SK-N-SH (cell line): ENCODE results near the gene RNF112. TPM values are rescaled to one million over a fixed set of nuclear protein-coding genes. Genes with fewer than 3 reads are reported as not detected.

Source experiments
- CTCF ChIA-PET: fragments of 300-600, 350-600 bp; formaldehyde crosslinking; extraction: SDS; loops from one replicate; lab custom pipeline; 2021; lab: Yijun Ruan, JAX
- POLR2A ChIA-PET: fragments of 350-600 bp; sonication (Branson Sonifier 250); formaldehyde crosslinking; extraction: SDS; loops from one replicate; lab custom pipeline; 2020; ENCODE audit warnings: antibody characterized with exemption, inconsistent platforms; lab: Yijun Ruan, JAX
- DNase-seq: peaks from one replicate; pipeline ENCODE4 v3.0.0; 2012
- H2AFZ ChIP-seq: fragments of 200-600 bp; sonication (generic); 2 replicates; pipeline ENCODE4 v1.8.1; 2016; ENCODE audit warnings: antibody characterized with exemption, mild to moderate bottlenecking, low read depth
- H3F3A ChIP-seq: fragments of 200-600 bp; sonication (generic); replicated peaks from 2 replicates; pipeline ENCODE3; 2016; ENCODE audit warnings: antibody characterized with exemption, mild to moderate bottlenecking; ENCODE audit not compliant: insufficient read depth
- H3K27ac ChIP-seq, 2 experiments: fragments of 200-500 bp in 1 of 2; fragments of 200-600 bp in 1 of 2; sonication (Bioruptor generic) in 1 of 2; sonication (generic), shearing (Covaris generic) in 1 of 2; 2 replicates each; pipeline versions ENCODE4 v1.5.1 to v1.6.1; 2014 to 2016; ENCODE audit warnings: low read depth in 2 of 2, inconsistent platforms in 1 of 2, low read length in 1 of 2, mild to moderate bottlenecking in 1 of 2, mixed read lengths in 1 of 2
- H3K27me3 ChIP-seq: fragments of 200-600 bp; sonication (generic), shearing (Covaris generic); 2 replicates; pipeline ENCODE4 v1.6.1; 2016; ENCODE audit warnings: mixed run types; ENCODE audit not compliant: insufficient read depth
- H3K36me3 ChIP-seq, 2 experiments: fragments of 200-500 bp in 1 of 2; fragments of 200-600 bp in 1 of 2; sonication (Bioruptor generic) in 1 of 2; sonication (generic) in 1 of 2; replicated peaks in 1 of 2; 2 replicates each; pipeline versions ENCODE3 to v1.5.1; 2014 to 2016; ENCODE audit warnings: low read length in 1 of 2, mild to moderate bottlenecking in 1 of 2; ENCODE audit not compliant: insufficient read depth in 2 of 2, control insufficient read depth in 1 of 2
- H3K4me1 ChIP-seq, 2 experiments: fragments of 200-500 bp in 1 of 2; fragments of 200-600 bp in 1 of 2; sonication (Bioruptor generic) in 1 of 2; sonication (generic), shearing (Covaris generic) in 1 of 2; 2 replicates each; pipeline versions ENCODE4 v1.5.1 to v1.6.1; 2014 to 2016; ENCODE audit warnings: low read depth in 1 of 2, low read length in 1 of 2, mixed run types in 1 of 2; ENCODE audit not compliant: insufficient read depth in 2 of 2, control insufficient read depth in 1 of 2
- H3K4me2 ChIP-seq: fragments of 200-600 bp; sonication (generic), shearing (Covaris generic); 2 replicates; pipeline ENCODE4 v1.6.1; 2017; ENCODE audit warnings: mixed run types
- H3K4me3 ChIP-seq, 2 experiments: fragments of 200-500 bp in 1 of 2; fragments of 200-600 bp in 1 of 2; sonication (Bioruptor generic) in 1 of 2; sonication (generic), shearing (Covaris generic) in 1 of 2; 2 replicates each; pipeline versions ENCODE4 v1.5.1 to v1.8.1; 2014 to 2016; ENCODE audit warnings: low read depth in 2 of 2, inconsistent platforms in 1 of 2, low read length in 1 of 2, mild to moderate bottlenecking in 1 of 2, mixed read lengths in 1 of 2, moderate library complexity in 1 of 2
- H3K79me2 ChIP-seq: fragments of 200-600 bp; sonication (generic); 2 replicates; pipeline ENCODE4 v1.8.1; 2017; ENCODE audit warnings: mild to moderate bottlenecking; ENCODE audit not compliant: insufficient read depth
- H3K9ac ChIP-seq: fragments of 200-600 bp; sonication (generic); 2 replicates; pipeline ENCODE4 v1.6.1; 2017; ENCODE audit warnings: mixed run types
- H3K9me2 ChIP-seq: fragments of 200-600 bp; sonication (generic); 2 replicates; pipeline ENCODE4 v1.6.1; 2017; ENCODE audit warnings: mixed run types
- H3K9me3 ChIP-seq: fragments of 200-600 bp; sonication (generic); 2 replicates; pipeline ENCODE4 v1.6.1; 2017; ENCODE audit warnings: mixed run types, mild to moderate bottlenecking, moderate library complexity
- H4K20me1 ChIP-seq: fragments of 200-600 bp; sonication (generic); 2 replicates; pipeline ENCODE4 v1.6.1; 2017; ENCODE audit warnings: mild to moderate bottlenecking, mixed run types; ENCODE audit not compliant: insufficient read depth
- CHD2 ChIP-seq: fragments of 150-350 bp; IDR thresholded peaks from 2 replicates; pipeline ENCODE4 v1.6.1; 2018; ENCODE audit warnings: low read length; ENCODE audit not compliant: partially characterized antibody
- ELF1 ChIP-seq: IDR thresholded peaks from 2 replicates; pipeline ENCODE4 v1.4.0; 2012
- EP300 ChIP-seq, 2 experiments: IDR thresholded peaks; 2 replicates each; pipeline versions ENCODE4 v1.4.0 to v1.6.1; 2012; ENCODE audit warnings: borderline replicate concordance in 1 of 2, low read depth in 1 of 2, low read length in 1 of 2
- FOXJ3 ChIP-seq: sonication (generic); formaldehyde crosslinking; IDR thresholded peaks from 2 replicates; pipeline ENCODE4 v1.5.1; 2020; ENCODE audit warnings: mild to moderate bottlenecking, missing genetic modification reagents
- FOXM1 ChIP-seq: IDR thresholded peaks from 2 replicates; pipeline ENCODE4 v1.4.0; 2012; ENCODE audit warnings: low read depth, mild to moderate bottlenecking
- GATA2 ChIP-seq: sonication (generic); formaldehyde crosslinking; IDR thresholded peaks from 2 replicates; pipeline ENCODE4 v1.5.0; 2020; ENCODE audit warnings: mild to moderate bottlenecking, missing genetic modification reagents
- IRF3 ChIP-seq: fragments of 150-350 bp; IDR thresholded peaks from 2 replicates; pipeline ENCODE4 v1.6.1; 2016; ENCODE audit warnings: mild to moderate bottlenecking, low read depth, low read length
- MAX ChIP-seq: IDR thresholded peaks from 2 replicates; pipeline ENCODE4 v1.4.0; 2012; ENCODE audit warnings: low read depth
- MEF2A ChIP-seq: IDR thresholded peaks from 2 replicates; pipeline ENCODE4 v1.4.0; 2012; ENCODE audit warnings: low read depth, borderline replicate concordance
- POLR2AphosphoS5 ChIP-seq: IDR thresholded peaks from 2 replicates; pipeline ENCODE4 v1.6.1; 2012; ENCODE audit warnings: low read depth, low read length
- RAD21 ChIP-seq: IDR thresholded peaks from 2 replicates; pipeline ENCODE4 v1.6.1; 2012; ENCODE audit warnings: mild to moderate bottlenecking, low read length
- RFX5 ChIP-seq: IDR thresholded peaks from 2 replicates; pipeline ENCODE4 v1.6.1; 2012; ENCODE audit warnings: mild to moderate bottlenecking, improper control_type of control experiment, low read length
- RXRA ChIP-seq: IDR thresholded peaks from 2 replicates; pipeline ENCODE4 v1.4.0; 2012; ENCODE audit warnings: low read depth, mild to moderate bottlenecking, borderline replicate concordance
- SIN3A ChIP-seq: IDR thresholded peaks from 2 replicates; pipeline ENCODE4 v1.6.1; 2012; ENCODE audit warnings: low read depth, mild to moderate bottlenecking, low read length, moderate library complexity, borderline replicate concordance
- TAF1 ChIP-seq: IDR thresholded peaks from 2 replicates; pipeline ENCODE4 v1.6.1; 2012; ENCODE audit warnings: low read depth, mild to moderate bottlenecking, low read length, moderate library complexity, borderline replicate concordance
- TCF12 ChIP-seq: IDR thresholded peaks from 2 replicates; pipeline ENCODE4 v1.4.0; 2012
- USF1 ChIP-seq: IDR thresholded peaks from 2 replicates; pipeline ENCODE4 v1.4.0; 2012; ENCODE audit warnings: low read depth, borderline replicate concordance
- ZBTB33 ChIP-seq: IDR thresholded peaks from 2 replicates; pipeline ENCODE4 v1.4.0; 2012; ENCODE audit warnings: low read depth, borderline replicate concordance
- WGBS: methylation state at CpG from one replicate; pipeline ENCODE4 v1.1.6; 2017; ENCODE audit warnings: low lambda C conversion rate; 5-methylcytosine and 5-hydroxymethylcytosine counted together
- polyA plus RNA-seq, 3 experiments: library from polyadenylated mRNA; depleted of rRNA; stranded (reverse); fragments of >200 nt; gene quantifications; 2 replicates each; pipeline ENCODE4 v1.2.3, GENCODE V29; 2012

RNF112 gene
- polyA plus RNA-seq, 1 of the 3 experiments (the other 2 are of a cell fraction), result 22.6 TPM

GRCh38 chr17:19404264-19404663, 6.8 kb upstream of the RNF112 start:
- H3K27ac ChIP-seq, result no peak overlapping the region
- peaks cover 2 to 26% of the 10 kb centered on the region in 2 experiments for H3K4me1 ChIP-seq
- H3K4me3 ChIP-seq, result no peak overlapping the region
- ChIA-PET CTCF (interaction anchor here (1.2 kb wide), 1 partner anchor 43 kb away, joined by 7 read pairs; no protein-coding TSS in a partner anchor), POLR2A (no interaction called here)
- no peak overlapping the region for H3K9ac ChIP-seq
- no peak for DNase-seq
- no peak overlapping the region for H2AFZ ChIP-seq
- no peaks in the 10 kb centered on the region for H3K79me2 ChIP-seq
- no peaks in the 10 kb centered on the region for H3F3A ChIP-seq
- H3K9me3 ChIP-seq, result no peaks in the 10 kb centered on the region
- H3K36me3 ChIP-seq, result no peaks in the 10 kb centered on the region
- no peak for TF ChIP-seq ELF1
- TF ChIP-seq CHD2, result no peak
- no peak for TF ChIP-seq GATA2 (CRISPR knock-in tag)
- TF ChIP-seq IRF3, result no peak
- no peak for TF ChIP-seq POLR2AphosphoS5
- no peak for TF ChIP-seq RXRA
- TF ChIP-seq ZBTB33, result no peak
- TF ChIP-seq RAD21, result no peak
- TF ChIP-seq FOXM1, result no peak
- TF ChIP-seq SIN3A, result no peak
- TF ChIP-seq MAX, result no peak
- TF ChIP-seq TCF12, result no peak
- no peak for TF ChIP-seq TAF1
- no peak for TF ChIP-seq EP300 (IDR thresholded peaks at IDR 0.05; ENCODE audit: borderline replicate concordance in 1 of 2, low read depth in 1 of 2, low read length in 1 of 2)
- no peak for TF ChIP-seq FOXJ3 (CRISPR knock-in tag)
- no peak for TF ChIP-seq MEF2A
- no peak for TF ChIP-seq RFX5
- TF ChIP-seq USF1, result no peak
- WGBS, result 70% methylated on average over 1 of the region's 1 CpG
- H3K4me2 ChIP-seq, result no peak overlapping the region
- no peaks in the 10 kb centered on the region for H3K27me3 ChIP-seq
- H4K20me1 ChIP-seq, result no peaks in the 10 kb centered on the region
- H3K9me2 ChIP-seq, result no peaks in the 10 kb centered on the region
